ENCODE measurements around the gene SEC61A1. TPM values are rescaled to one million over a fixed set of nuclear protein-coding genes. Genes with fewer than 3 reads are reported as not detected.

The SEC61A1 gene
- polyA plus RNA-seq, 2 of the 4 experiments (the other 2 are of a cell fraction), result 93.5 to 180 TPM

DNA sequence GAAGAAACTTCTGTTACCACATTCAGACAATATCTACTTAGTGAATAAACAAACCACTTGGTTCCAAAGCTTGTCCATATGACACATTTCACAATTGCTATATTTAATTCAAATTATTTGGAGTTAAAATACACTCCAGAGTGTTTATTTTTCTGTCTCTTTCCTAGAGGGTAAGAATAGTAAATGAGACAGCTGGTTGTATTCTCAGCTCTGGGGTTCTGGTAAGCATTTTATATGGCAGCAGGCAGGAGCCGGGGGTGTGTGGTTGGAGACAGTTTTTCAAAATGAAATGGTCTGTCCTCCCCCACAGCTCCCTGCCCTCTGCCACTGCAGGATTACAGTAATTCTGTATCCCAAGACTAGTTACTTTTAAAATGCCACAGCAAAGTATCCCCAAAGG, 10.9 kb upstream of the SEC61A1 start:
- 85% methylated on average over 1 of the region's 1 CpG for WGBS (ENCODE audit: missing lambda C conversion rate)
- H3K9me3 ChIP-seq, result no peaks in the 10 kb centered on the region
- CTCF ChIA-PET, result no interaction called here
- H3K4me2 ChIP-seq, result no peak overlapping the region
- no peak for DNase-seq (ENCODE audit: low read depth in 1 of 2, low spot score in 1 of 2)
- H3K4me1 ChIP-seq, result peaks cover 1% of the 10 kb centered on the region; the same call in 2 of the 3 replicates
- TF ChIP-seq GATA3 (IDR thresholded peaks at IDR 0.05; ENCODE audit: borderline replicate concordance) (no peak), HOXB13 (CRISPR knock-in tag; IDR thresholded peaks at IDR 0.05; ENCODE audit: low read depth) (no peak), CHD2 (IDR thresholded peaks at IDR 0.05; ENCODE audit: low read length, partially characterized antibody) (no peak), EP300 (IDR thresholded peaks at IDR 0.05) (no peak), MAZ (IDR thresholded peaks at IDR 0.05; ENCODE audit: borderline replicate concordance, low read depth, low read length) (no peak), PBX3 (IDR thresholded peaks at IDR 0.05) (no peak), E2F6 (IDR thresholded peaks at IDR 0.05; ENCODE audit: borderline replicate concordance, low read depth) (no peak), HOXA7 (CRISPR knock-in tag; IDR thresholded peaks at IDR 0.05) (no peak), HEYL (CRISPR knock-in tag; IDR thresholded peaks at IDR 0.05) (no peak), NR3C1 (IDR thresholded peaks at IDR 0.05) (no peak)
- no peak for ATAC-seq
- no peak for FAIRE-seq
- H3K4me3 ChIP-seq, result no peak overlapping the region
- POLR2A ChIA-PET, result no interaction called here
- H3K27ac ChIP-seq, result no peak overlapping the region

DNA sequence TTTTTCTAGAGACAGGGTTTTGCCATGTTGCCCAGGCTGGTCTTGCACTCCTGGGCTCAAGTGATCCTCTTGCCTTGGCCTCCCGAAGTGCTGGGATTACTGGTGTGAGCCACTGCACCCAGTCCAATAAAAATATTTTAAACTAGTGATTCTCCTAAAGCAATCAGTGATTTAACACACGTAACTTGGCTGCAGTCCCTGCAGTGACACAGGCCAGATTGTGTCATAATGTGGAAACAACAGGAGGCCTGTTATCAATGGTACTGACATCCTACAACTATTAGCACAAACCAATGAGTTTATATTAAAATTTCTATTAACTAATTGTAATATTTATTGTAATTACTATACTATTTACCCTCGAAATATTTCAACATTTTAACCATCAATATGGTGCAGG, 1.6 kb upstream of the SEC61A1 start:
- 88% methylated on average over 3 of the region's 3 CpGs for WGBS (ENCODE audit: missing lambda C conversion rate)
- ATAC-seq (no peak), FAIRE-seq (no peak), DNase-seq (ENCODE audit: low read depth in 1 of 2, low spot score in 1 of 2) (no peak)
- H3K4me2 ChIP-seq, result peak overlapping the region; percentile 77; the same call in 2 of the 3 replicates
- H3K27ac ChIP-seq, result no peak overlapping the region
- ChIA-PET CTCF (interaction anchor here (0.7 kb wide), 1 partner anchor 250 kb away, joined by 3 read pairs; no protein-coding TSS in a partner anchor), POLR2A (no interaction called here)
- H3K4me1 ChIP-seq, result peaks cover 29% of the 10 kb centered on the region
- H3K4me3 ChIP-seq, result no peak overlapping the region
- no peaks in the 10 kb centered on the region for H3K9me3 ChIP-seq
- TF ChIP-seq RNF2 (IDR thresholded peaks at IDR 0.05; ENCODE audit: borderline replicate concordance, low read depth), result no peak
- no peak for TF ChIP-seq FOSL2 (IDR thresholded peaks at IDR 0.05)
- TF ChIP-seq FOSL2 (CRISPR knock-in tag; IDR thresholded peaks at IDR 0.05), result no peak
- no peak for TF ChIP-seq CBX8 (IDR thresholded peaks at IDR 0.05)
- no peak for TF ChIP-seq JUNB (IDR thresholded peaks at IDR 0.05)
- no peak for TF ChIP-seq FOSB (CRISPR knock-in tag; IDR thresholded peaks at IDR 0.05)
- TF ChIP-seq HMGXB4 (CRISPR knock-in tag; IDR thresholded peaks at IDR 0.05; ENCODE audit: borderline replicate concordance), result no peak
- TF ChIP-seq PHF8 (IDR thresholded peaks at IDR 0.05; ENCODE audit: borderline replicate concordance, low read depth), result no peak
- no peak for TF ChIP-seq EHMT2 (IDR thresholded peaks at IDR 0.05; ENCODE audit: low read depth)
- no peak for TF ChIP-seq E2F6 (IDR thresholded peaks at IDR 0.05; ENCODE audit: borderline replicate concordance, low read depth)
- no peak for TF ChIP-seq HOXA7 (CRISPR knock-in tag; IDR thresholded peaks at IDR 0.05)
- TF ChIP-seq, protein P1, sequence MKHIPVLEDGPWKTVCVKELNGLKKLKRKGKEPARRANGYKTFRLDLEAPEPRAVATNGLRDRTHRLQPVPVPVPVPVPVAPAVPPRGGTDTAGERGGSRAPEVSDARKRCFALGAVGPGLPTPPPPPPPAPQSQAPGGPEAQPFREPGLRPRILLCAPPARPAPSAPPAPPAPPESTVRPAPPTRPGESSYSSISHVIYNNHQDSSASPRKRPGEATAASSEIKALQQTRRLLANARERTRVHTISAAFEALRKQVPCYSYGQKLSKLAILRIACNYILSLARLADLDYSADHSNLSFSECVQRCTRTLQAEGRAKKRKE (CRISPR knock-in tag; IDR thresholded peaks at IDR 0.05; ENCODE audit: low read depth), result no peak
- TF ChIP-seq TFCP2L1 (CRISPR knock-in tag; IDR thresholded peaks at IDR 0.05), result no peak
- no peak for TF ChIP-seq TP53 (CRISPR knock-in tag; IDR thresholded peaks at IDR 0.05)
- no peak for TF ChIP-seq NPAS2 (CRISPR knock-in tag; IDR thresholded peaks at IDR 0.05; ENCODE audit: borderline replicate concordance)

Data from A549 (cell line).